Thyroid gland (tissue), 4 donors: Measurements from ENCODE around the gene MRC1.

Experiments
- POLR2A ChIP-seq, 2 donors: fragments of 450-650 bp; IDR thresholded peaks; one replicate each; pipeline ENCODE4 v1.6.1; 2017; ENCODE audit warnings: antibody characterized with exemption in 2 of 2, mild to moderate bottlenecking in 2 of 2, moderate library complexity in 1 of 2
- TF ChIP-seq, protein P1 (sequence below), 6 experiments: fragments of 200-600 bp in 3 of 6; fragments of 450-650 bp in 3 of 6; sonication (generic) in 3 of 6; IDR thresholded peaks; one replicate each; pipeline ENCODE4 v1.5.1; 2016 to 2019; ENCODE audit warnings: antibody characterized with exemption in 6 of 6, mild to moderate bottlenecking in 2 of 6, inconsistent platforms in 1 of 6, moderate library complexity in 1 of 6

DNA sequence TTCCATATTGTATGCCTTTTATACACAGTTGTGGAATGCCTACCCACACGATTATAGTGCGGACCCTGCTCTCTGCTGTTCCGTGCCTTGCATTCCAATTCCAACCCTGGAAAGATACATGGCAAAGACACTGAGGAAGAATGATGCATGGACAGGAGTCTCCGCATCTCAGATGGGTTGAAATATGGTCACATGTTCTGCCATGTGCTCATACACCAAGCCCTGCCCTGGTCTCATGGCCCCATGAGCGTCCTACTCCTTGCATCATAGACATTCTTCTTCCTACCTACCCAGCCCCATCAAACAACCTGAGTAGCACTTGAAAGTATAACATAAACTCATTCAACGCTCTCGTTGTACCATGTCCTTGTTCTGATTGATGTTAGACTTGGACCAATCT, 148.9 kb downstream of the MRC1 start:
- TF ChIP-seq, protein P1, sequence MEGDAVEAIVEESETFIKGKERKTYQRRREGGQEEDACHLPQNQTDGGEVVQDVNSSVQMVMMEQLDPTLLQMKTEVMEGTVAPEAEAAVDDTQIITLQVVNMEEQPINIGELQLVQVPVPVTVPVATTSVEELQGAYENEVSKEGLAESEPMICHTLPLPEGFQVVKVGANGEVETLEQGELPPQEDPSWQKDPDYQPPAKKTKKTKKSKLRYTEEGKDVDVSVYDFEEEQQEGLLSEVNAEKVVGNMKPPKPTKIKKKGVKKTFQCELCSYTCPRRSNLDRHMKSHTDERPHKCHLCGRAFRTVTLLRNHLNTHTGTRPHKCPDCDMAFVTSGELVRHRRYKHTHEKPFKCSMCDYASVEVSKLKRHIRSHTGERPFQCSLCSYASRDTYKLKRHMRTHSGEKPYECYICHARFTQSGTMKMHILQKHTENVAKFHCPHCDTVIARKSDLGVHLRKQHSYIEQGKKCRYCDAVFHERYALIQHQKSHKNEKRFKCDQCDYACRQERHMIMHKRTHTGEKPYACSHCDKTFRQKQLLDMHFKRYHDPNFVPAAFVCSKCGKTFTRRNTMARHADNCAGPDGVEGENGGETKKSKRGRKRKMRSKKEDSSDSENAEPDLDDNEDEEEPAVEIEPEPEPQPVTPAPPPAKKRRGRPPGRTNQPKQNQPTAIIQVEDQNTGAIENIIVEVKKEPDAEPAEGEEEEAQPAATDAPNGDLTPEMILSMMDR (IDR thresholded peaks at IDR 0.05) = no peak
- TF ChIP-seq POLR2A (IDR thresholded peaks at IDR 0.05) = no peak
